HL-60 (cell line): ENCODE measurements around the gene PCK1.

Experiments
- GABPA ChIP-seq: IDR thresholded peaks from 2 replicates; pipeline ENCODE4 v1.6.1; 2012; ENCODE audit warnings: low read depth
- POLR2AphosphoS5 ChIP-seq: IDR thresholded peaks from 2 replicates; pipeline ENCODE4 v1.6.1; 2012; ENCODE audit warnings: low read depth
- SPI1 ChIP-seq: IDR thresholded peaks from 2 replicates; pipeline ENCODE4 v1.6.1; 2012; ENCODE audit warnings: low read depth, mild to moderate bottlenecking, borderline replicate concordance
- TF ChIP-seq, protein P1 (sequence below): IDR thresholded peaks from one replicate; pipeline ENCODE4 v1.5.1; 2011; ENCODE audit warnings: low read length, control low read depth, inconsistent platforms; ENCODE audit not compliant: insufficient read depth
- TF ChIP-seq, protein P2 (sequence below): IDR thresholded peaks from 2 replicates; pipeline ENCODE4 v1.6.1; 2012; ENCODE audit warnings: low read depth; ENCODE audit not compliant: insufficient replicate concordance

DNA sequence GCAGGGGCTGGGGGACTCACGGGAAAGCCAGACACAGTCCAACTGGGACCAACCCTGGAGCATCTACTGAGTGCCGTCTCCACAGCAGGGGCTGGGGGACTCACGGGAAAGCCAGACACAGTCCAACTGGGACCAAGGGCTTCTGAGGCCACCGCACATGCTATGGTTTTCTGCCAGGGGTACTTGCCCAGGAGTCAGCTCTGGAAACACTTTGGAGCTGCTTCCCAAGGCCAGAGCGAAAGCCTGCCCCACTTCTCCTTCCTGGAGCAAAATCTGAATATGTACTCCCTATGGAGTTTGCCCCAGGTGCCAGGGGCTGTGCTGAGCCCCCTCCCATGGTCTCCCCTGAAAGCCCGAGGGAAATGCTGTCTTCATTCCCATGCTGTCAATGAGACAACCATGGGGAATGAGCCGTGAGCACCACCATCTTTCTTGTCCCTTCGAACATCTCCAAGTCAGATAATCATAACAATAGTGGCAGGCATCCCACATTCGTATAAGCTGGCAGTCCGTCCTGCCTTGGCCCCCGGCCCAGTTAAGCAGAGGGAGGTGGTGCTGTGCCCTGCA is 18.5 kb downstream of the PCK1 start:
- TF ChIP-seq, protein P1, sequence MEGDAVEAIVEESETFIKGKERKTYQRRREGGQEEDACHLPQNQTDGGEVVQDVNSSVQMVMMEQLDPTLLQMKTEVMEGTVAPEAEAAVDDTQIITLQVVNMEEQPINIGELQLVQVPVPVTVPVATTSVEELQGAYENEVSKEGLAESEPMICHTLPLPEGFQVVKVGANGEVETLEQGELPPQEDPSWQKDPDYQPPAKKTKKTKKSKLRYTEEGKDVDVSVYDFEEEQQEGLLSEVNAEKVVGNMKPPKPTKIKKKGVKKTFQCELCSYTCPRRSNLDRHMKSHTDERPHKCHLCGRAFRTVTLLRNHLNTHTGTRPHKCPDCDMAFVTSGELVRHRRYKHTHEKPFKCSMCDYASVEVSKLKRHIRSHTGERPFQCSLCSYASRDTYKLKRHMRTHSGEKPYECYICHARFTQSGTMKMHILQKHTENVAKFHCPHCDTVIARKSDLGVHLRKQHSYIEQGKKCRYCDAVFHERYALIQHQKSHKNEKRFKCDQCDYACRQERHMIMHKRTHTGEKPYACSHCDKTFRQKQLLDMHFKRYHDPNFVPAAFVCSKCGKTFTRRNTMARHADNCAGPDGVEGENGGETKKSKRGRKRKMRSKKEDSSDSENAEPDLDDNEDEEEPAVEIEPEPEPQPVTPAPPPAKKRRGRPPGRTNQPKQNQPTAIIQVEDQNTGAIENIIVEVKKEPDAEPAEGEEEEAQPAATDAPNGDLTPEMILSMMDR = no peak
- TF ChIP-seq POLR2AphosphoS5 (no peak), SPI1 (no peak), GABPA (no peak)
- TF ChIP-seq, protein P2, sequence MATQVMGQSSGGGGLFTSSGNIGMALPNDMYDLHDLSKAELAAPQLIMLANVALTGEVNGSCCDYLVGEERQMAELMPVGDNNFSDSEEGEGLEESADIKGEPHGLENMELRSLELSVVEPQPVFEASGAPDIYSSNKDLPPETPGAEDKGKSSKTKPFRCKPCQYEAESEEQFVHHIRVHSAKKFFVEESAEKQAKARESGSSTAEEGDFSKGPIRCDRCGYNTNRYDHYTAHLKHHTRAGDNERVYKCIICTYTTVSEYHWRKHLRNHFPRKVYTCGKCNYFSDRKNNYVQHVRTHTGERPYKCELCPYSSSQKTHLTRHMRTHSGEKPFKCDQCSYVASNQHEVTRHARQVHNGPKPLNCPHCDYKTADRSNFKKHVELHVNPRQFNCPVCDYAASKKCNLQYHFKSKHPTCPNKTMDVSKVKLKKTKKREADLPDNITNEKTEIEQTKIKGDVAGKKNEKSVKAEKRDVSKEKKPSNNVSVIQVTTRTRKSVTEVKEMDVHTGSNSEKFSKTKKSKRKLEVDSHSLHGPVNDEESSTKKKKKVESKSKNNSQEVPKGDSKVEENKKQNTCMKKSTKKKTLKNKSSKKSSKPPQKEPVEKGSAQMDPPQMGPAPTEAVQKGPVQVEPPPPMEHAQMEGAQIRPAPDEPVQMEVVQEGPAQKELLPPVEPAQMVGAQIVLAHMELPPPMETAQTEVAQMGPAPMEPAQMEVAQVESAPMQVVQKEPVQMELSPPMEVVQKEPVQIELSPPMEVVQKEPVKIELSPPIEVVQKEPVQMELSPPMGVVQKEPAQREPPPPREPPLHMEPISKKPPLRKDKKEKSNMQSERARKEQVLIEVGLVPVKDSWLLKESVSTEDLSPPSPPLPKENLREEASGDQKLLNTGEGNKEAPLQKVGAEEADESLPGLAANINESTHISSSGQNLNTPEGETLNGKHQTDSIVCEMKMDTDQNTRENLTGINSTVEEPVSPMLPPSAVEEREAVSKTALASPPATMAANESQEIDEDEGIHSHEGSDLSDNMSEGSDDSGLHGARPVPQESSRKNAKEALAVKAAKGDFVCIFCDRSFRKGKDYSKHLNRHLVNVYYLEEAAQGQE = no peak
